OCI-LY7 (cell line): ENCODE data around the gene C20orf173.

ENCODE experiments used
- EZH2phosphoT487 ChIP-seq: fragments of 200-600 bp; sonication (generic); IDR thresholded peaks from 2 replicates; pipeline ENCODE4 v1.6.1; 2018; ENCODE audit warnings: low read depth, borderline replicate concordance, mild to moderate bottlenecking, mixed run types, antibody characterized with exemption, low read length, moderate library complexity, mixed read lengths
- TF ChIP-seq, protein P1 (sequence below): fragments of 200-600 bp; sonication (generic); conservative IDR thresholded peaks from 2 replicates; pipeline ENCODE4 v1.5.1; 2014; ENCODE audit warnings: mild to moderate bottlenecking, antibody characterized with exemption, low read length, moderate library complexity, mixed read lengths

DNA sequence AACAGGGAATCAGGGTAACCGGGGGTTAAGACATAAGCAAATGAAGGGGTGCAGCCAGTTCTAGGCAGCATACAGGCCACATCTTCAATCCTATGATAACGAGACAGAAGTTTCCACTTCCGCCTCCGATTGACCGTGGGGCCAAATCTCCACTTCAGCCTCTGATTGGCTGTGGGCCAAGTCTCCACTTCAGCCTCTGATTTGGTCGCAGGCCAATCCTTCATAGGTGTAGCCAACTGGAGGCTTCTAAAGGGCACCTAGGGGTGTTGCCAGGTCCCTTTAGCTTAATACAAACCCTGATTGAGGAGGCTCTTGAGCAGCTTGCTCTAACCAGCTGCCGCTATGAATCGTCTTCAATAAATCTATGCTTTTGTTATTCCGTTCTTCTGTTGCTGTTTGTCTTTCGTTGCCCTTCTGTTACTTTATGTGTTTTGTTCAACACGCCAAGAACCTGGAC lies 10.3 kb upstream of the C20orf173 start:
- TF ChIP-seq, protein P1, sequence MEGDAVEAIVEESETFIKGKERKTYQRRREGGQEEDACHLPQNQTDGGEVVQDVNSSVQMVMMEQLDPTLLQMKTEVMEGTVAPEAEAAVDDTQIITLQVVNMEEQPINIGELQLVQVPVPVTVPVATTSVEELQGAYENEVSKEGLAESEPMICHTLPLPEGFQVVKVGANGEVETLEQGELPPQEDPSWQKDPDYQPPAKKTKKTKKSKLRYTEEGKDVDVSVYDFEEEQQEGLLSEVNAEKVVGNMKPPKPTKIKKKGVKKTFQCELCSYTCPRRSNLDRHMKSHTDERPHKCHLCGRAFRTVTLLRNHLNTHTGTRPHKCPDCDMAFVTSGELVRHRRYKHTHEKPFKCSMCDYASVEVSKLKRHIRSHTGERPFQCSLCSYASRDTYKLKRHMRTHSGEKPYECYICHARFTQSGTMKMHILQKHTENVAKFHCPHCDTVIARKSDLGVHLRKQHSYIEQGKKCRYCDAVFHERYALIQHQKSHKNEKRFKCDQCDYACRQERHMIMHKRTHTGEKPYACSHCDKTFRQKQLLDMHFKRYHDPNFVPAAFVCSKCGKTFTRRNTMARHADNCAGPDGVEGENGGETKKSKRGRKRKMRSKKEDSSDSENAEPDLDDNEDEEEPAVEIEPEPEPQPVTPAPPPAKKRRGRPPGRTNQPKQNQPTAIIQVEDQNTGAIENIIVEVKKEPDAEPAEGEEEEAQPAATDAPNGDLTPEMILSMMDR: no peak
- no peak for TF ChIP-seq EZH2phosphoT487
